Measurements from ENCODE around the gene ETV1.

Gene ETV1

DNA sequence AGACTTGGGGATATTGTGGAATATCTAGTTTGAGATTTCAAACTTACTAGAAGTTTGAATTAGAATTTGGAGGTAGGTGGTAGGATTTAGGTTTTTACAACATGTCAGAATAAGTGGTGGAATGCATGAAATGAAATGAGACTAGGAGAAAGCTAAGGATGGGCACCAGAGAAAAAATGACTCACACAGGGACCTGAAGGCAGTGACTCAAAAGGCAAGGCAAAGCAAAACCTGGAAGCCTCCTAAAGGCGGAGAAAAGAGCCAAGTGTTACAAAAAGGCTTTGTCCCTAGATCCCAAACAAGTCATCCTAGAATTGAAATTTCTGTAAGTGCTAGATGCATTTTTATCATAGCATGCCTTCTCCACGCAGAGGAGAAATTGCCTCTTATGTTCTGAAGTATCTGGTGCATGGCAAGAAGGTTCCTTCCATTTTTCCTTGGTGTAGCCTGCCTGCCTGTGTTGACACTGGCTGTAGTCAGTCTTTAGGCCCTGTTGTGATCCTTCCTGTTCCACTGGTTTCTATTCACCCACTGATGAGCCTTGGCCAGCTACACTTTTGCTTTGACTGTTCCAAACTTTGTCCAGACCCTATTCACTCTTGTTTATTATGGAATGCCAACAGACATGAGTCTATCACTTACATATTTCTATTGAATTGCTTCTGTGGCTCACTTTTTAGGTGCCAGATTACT, 109.3 kb downstream of the ETV1 start:
- H3K4me1 ChIP-seq (ENCODE audit: control insufficient read depth in 1 of 2, insufficient read depth in 1 of 2, low read depth in 1 of 2, low read length in 1 of 2) = no peaks in the 10 kb centered on the region
- H3K9me3 ChIP-seq = no peaks in the 10 kb centered on the region
- peaks cover 3% of the 10 kb centered on the region for H3K27me3 ChIP-seq
- H3K4me3 ChIP-seq (ENCODE audit: low read depth in 1 of 2, low read length in 1 of 2) = no peak overlapping the region
- H3K27ac ChIP-seq = no peak overlapping the region
- no peaks in the 10 kb centered on the region for H3K36me3 ChIP-seq
- TF ChIP-seq CTCF (IDR thresholded peaks at IDR 0.05) = no peak

GRCh38 chr7:13879143-13879542, 110.3 kb downstream of the ETV1 start:
- no peaks in the 10 kb centered on the region for H3K36me3 ChIP-seq
- H3K9me3 ChIP-seq = no peaks in the 10 kb centered on the region
- H3K27me3 ChIP-seq = peaks cover 9% of the 10 kb centered on the region
- H3K4me1 ChIP-seq (ENCODE audit: control insufficient read depth in 1 of 2, insufficient read depth in 1 of 2, low read depth in 1 of 2, low read length in 1 of 2) = no peaks in the 10 kb centered on the region
- H3K4me3 ChIP-seq (ENCODE audit: low read depth in 1 of 2, low read length in 1 of 2) = no peak overlapping the region
- H3K27ac ChIP-seq = no peak overlapping the region
- TF ChIP-seq CTCF (IDR thresholded peaks at IDR 0.05) = no peak

- Histone ChIP-seq H3K27ac (no peak overlapping the region), H3K36me3 (no peaks in the 10 kb centered on the region), H3K4me3 (ENCODE audit: low read depth in 1 of 2, low read length in 1 of 2) (no peak overlapping the region), H3K4me1 (ENCODE audit: control insufficient read depth in 1 of 2, insufficient read depth in 1 of 2, low read depth in 1 of 2, low read length in 1 of 2) (no peaks in the 10 kb centered on the region), H3K9me3 (no peaks in the 10 kb centered on the region), H3K27me3 (peaks cover 17% of the 10 kb centered on the region)
- no peak for TF ChIP-seq CTCF (IDR thresholded peaks at IDR 0.05)
Measured at GRCh38 chr7:13878154-13878553, 111.3 kb downstream of the ETV1 start.

DNA sequence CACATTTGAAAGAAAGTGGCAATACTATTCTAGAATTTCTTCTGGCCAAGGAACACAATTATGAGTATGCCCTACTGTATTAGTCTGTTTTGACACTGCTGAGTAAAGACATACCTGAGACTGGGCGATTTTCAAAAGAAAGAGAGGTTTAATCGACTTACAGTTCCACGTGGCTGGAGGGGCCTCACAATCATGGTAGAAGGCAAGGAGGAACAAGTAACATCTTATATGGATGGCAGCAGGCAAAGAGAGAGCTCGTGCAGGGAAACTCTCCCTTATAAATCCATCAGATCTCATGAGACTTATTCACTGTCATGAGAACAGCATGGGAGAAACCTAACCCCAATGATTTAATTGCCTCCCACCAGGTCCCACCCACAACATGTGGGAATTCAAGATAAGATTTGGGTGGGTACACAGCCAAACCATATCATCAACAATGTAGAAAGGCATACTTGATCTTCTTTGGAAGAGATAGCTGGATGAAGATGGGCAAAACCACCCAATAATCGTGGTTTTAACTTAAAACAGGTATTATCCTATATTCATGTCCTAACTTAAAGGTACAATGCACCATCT, 113.9 kb downstream of the ETV1 start:
- TF ChIP-seq CTCF (IDR thresholded peaks at IDR 0.05) = no peak
- no peaks in the 10 kb centered on the region for H3K4me1 ChIP-seq (ENCODE audit: control insufficient read depth in 1 of 2, insufficient read depth in 1 of 2, low read depth in 1 of 2, low read length in 1 of 2)
- no peaks in the 10 kb centered on the region for H3K9me3 ChIP-seq
- no peaks in the 10 kb centered on the region for H3K36me3 ChIP-seq
- peaks cover 23% of the 10 kb centered on the region for H3K27me3 ChIP-seq
- no peak overlapping the region for H3K4me3 ChIP-seq (ENCODE audit: low read depth in 1 of 2, low read length in 1 of 2)
- H3K27ac ChIP-seq = no peak overlapping the region

GRCh38 chr7:13874783-13875182, 114.7 kb downstream of the ETV1 start:
- TF ChIP-seq CTCF (IDR thresholded peaks at IDR 0.05) = no peak
- Histone ChIP-seq H3K27ac (no peak overlapping the region), H3K36me3 (no peaks in the 10 kb centered on the region), H3K4me3 (ENCODE audit: low read depth in 1 of 2, low read length in 1 of 2) (no peak overlapping the region), H3K27me3 (peaks cover 28% of the 10 kb centered on the region), H3K9me3 (no peaks in the 10 kb centered on the region), H3K4me1 (ENCODE audit: control insufficient read depth in 1 of 2, insufficient read depth in 1 of 2, low read depth in 1 of 2, low read length in 1 of 2) (no peaks in the 10 kb centered on the region)
